ENCODE results near the gene OVCA2. TPM values are rescaled to one million over a fixed set of nuclear protein-coding genes. Genes with fewer than 3 reads are reported as not detected.

The OVCA2 gene
- total and polyA plus RNA-seq, 2 donors (not counting 3 experiments of a cell fraction or from before 2014, with no cell fraction given) = 41.3 to 84.2 TPM

DNA sequence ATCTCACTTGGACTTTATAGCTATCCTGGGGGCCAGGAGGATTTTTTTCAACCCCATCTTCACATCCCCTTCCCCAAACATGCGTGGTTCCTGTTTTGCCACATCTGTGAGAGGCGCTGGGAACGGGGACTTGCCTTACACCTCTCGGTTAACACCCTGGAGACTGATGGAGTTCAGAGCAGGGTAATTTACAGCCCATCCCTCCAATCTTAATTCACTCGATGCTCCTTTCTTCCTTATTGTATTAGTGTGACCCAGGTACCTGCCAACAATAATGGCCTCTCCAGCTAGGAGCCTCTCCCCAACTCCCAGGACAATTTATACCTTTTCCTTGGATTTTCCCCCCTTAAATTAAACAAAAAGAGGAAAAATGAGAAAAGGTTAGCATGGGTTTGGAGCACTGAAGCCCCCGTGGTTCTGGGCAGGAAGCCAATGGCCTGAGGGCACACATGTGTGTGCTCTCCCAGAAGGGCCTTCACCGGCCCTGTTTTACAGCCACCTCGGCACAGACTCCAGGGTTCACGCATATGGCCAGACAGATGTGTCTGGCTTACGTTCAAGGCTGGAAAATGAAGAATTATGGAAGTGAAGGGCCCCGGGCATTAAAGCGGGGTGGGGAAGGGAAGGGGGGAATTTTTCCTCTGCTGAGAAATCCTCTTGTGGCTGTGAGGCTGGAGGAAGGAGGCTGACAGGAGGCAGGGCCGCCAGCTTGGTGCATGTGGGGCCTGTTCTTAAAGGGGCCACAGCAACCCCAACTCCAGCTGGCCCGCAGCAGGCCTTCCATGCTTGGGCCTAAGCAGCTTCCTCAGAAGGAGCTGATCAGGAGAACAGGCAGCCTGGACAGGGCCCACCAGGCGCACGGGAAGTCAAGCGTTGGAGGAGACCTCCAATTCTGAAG, 34.5 kb downstream of the OVCA2 start:
- POLR2A ChIA-PET = no interaction called here
- Histone ChIP-seq H3K9me1 (replicated peaks; ENCODE audit: control insufficient read depth, extremely low read depth, insufficient read depth, low read length) (no peaks in the 10 kb centered on the region), H3K9me3 (replicated peaks; ENCODE audit: control insufficient read depth, insufficient read depth, low read length) (no peaks in the 10 kb centered on the region), H3K9ac (replicated peaks; ENCODE audit: extremely low read depth, insufficient read depth, low read length) (no peak overlapping the region), H2AFZ (ENCODE audit: low read depth, low read length) (no peak overlapping the region), H3K27ac (ENCODE audit: insufficient read depth, low read depth, low read length) (no peak overlapping the region), H3K4me2 (ENCODE audit: insufficient read depth, low read length) (no peak overlapping the region), H3K79me2 (ENCODE audit: control insufficient read depth, insufficient read depth, low read length) (no peaks in the 10 kb centered on the region), H3K4me1 (ENCODE audit: control insufficient read depth, extremely low read depth, insufficient read depth, low read length) (peaks cover 19% of the 10 kb centered on the region), H3K27me3 (ENCODE audit: control insufficient read depth in 2 of 2, insufficient read depth in 2 of 2, low read length in 2 of 2) (no peaks in the 10 kb centered on the region), H3K4me3 (replicated peaks in 1 of 3; ENCODE audit: insufficient read depth in 1 of 3, low read depth in 1 of 3, low read length in 3 of 3) (no peak overlapping the region), H3K36me3 (ENCODE audit: control insufficient read depth in 2 of 2, extremely low read depth in 1 of 2, insufficient read depth in 2 of 2, low read length in 2 of 2) (peaks cover 0 to 9% of the 10 kb centered on the region in 2 experiments), H4K20me1 (replicated peaks; ENCODE audit: control insufficient read depth, extremely low read depth, insufficient read depth, low read length) (no peaks in the 10 kb centered on the region)
- BruUV-seq (replicated peaks) = no TSS peak
- FAIRE-seq (no peak), DNase-seq (ENCODE audit: low read depth, low spot score) (no peak)
- CTCF ChIA-PET = interaction anchor here (1.4 to 2.3 kb wide), 4 partner anchors 9 to 168 kb away, joined by 4 to 10 read pairs (median 6); no protein-coding TSS in a partner anchor
- TF ChIP-seq JUN (IDR thresholded peaks at IDR 0.05; ENCODE audit: borderline replicate concordance, insufficient read depth, insufficient read length, low read depth) = no peak
- TF ChIP-seq, protein P1, sequence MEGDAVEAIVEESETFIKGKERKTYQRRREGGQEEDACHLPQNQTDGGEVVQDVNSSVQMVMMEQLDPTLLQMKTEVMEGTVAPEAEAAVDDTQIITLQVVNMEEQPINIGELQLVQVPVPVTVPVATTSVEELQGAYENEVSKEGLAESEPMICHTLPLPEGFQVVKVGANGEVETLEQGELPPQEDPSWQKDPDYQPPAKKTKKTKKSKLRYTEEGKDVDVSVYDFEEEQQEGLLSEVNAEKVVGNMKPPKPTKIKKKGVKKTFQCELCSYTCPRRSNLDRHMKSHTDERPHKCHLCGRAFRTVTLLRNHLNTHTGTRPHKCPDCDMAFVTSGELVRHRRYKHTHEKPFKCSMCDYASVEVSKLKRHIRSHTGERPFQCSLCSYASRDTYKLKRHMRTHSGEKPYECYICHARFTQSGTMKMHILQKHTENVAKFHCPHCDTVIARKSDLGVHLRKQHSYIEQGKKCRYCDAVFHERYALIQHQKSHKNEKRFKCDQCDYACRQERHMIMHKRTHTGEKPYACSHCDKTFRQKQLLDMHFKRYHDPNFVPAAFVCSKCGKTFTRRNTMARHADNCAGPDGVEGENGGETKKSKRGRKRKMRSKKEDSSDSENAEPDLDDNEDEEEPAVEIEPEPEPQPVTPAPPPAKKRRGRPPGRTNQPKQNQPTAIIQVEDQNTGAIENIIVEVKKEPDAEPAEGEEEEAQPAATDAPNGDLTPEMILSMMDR (IDR thresholded peaks at IDR 0.05; ENCODE audit: extremely low read depth in 1 of 2, insufficient read depth in 1 of 2, low read depth in 1 of 2, low read length in 2 of 2) = no peak
- TF ChIP-seq MYC (IDR thresholded peaks at IDR 0.05; ENCODE audit: low read depth, low read length) = no peak
- no peak for TF ChIP-seq GATA2 (IDR thresholded peaks at IDR 0.05; ENCODE audit: insufficient read depth, insufficient read length, low read depth, low read length)
- TF ChIP-seq, protein P2, sequence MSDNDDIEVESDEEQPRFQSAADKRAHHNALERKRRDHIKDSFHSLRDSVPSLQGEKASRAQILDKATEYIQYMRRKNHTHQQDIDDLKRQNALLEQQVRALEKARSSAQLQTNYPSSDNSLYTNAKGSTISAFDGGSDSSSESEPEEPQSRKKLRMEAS (IDR thresholded peaks at IDR 0.05; ENCODE audit: insufficient read depth, insufficient read length) = no peak
- no peak for TF ChIP-seq POLR2A (IDR thresholded peaks at IDR 0.05; ENCODE audit: low read depth, low read length)
- intact Hi-C loops (cut with micrococcal nuclease) = no loop called here
- dilution Hi-C loops (cut with MboI; ENCODE audit: extremely low pct_ligation_motif_present, low sequenced_read_pairs) = no loop called here

Data from endothelial cell of umbilical vein (primary cell).